ENCODE results near the gene IL17B. TPM values are rescaled to one million over a fixed set of nuclear protein-coding genes. Genes with fewer than 3 reads are reported as not detected.
A peak's percentile ranks its signal among the peaks of the same experiment; 100 is the strongest.
"Not testable (repeated sequence)": the region's sequence is repeated elsewhere in the genome, so short reads cannot be mapped to it uniquely, and the experiment has no call there.

Gene IL17B
- total RNA-seq, 1 experiment from 2014 or later, result 1.5 TPM

DNA sequence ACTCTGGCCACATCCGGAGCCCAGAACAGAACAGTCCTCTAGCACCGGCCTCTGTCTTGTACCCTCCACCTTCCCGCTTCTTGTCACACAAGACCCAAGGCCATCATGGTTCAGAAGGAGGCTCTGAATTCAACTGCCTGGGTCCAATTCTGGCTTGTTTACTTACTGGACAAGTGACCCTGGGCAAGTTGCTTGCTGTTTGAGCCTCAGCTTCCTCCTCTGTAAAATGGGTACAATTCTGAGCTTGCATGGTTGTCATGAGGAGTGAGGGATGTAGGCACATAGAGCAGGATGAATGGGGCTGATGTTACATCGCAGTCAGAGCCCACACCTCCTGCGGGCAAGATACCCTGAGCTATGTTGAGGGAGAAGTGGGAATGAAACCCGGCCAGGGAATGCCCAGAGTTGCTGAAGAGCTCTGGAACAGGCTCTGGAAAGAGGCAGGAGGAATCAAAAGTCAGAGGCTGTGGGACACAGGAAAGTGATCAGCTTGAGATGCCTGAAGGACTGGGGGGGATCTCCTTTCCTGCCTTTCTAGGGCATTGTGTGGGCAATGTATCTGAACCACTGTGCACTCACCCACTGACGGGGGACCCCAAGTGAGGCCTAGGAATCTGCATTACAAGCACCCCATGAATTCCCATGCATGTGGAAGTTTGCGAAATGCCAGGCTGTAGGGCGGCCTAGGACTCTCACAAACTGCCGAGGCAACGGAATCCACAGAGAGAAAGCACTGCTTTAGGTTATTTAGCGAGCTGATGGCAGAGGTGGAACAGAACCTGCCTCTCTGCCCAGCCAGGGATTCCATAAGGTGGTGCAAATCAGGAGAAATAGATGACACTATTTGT, 29.4 kb upstream of the IL17B start:
- H3K27me3 ChIP-seq, result no peaks in the 10 kb centered on the region
- no peaks in the 10 kb centered on the region for H3K9me3 ChIP-seq (replicated peaks)
- H3K4me3 ChIP-seq, result no peak overlapping the region
- no peak for DNase-seq
- H3K36me3 ChIP-seq, result no peaks in the 10 kb centered on the region
- H3K27ac ChIP-seq, result no peak overlapping the region
- peaks cover 2% of the 10 kb centered on the region; the same call in 1 of the 2 replicates for H3K4me1 ChIP-seq

DNA sequence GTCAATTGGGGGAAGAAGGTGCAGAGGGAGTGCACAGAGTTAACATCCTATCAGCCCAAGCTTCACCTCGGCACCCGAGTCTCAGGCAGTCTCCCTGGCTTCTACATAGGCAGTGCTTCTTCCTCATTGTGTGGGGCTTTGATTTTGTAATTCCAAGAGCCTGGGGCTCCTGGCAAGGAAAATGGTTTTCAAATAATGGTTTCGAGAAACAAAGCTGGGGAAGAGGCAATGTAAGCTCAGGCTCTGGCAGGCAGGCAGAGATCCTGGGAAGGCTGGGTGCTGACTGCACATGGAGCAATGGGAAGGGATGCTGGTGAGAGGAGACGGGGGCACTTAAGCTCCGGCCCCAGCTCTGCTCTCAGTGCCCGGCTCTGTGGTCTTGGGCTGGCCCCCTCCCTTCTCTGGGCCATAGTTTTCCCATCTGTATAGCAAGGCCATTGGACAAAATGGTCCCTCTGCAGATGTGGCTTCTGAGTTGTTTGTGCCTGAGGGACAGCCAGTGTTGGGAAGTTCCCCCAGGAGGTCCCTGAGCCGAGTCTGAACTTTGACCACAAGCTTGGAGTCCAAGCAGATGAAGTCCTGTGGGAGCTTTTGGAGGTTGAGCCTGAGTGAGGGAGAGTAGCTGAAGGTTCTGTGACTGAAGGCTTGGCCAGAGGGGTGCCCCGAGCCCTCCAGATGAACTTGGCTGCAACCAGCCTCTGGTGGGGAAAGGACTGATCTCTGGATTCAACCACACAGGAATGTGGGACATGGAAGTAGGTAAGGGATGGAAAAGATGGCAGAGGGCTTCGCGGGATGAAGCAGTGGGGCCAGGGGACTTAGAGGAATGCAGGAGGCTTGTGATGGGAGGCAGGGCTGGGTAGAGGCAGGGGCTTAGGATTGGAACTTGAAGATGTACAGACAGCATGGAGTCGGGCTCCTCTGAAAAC, 28.5 kb upstream of the IL17B start:
- Histone ChIP-seq H3K4me1 (peaks cover 2% of the 10 kb centered on the region; the same call in 1 of the 2 replicates), H3K4me3 (no peak overlapping the region), H3K36me3 (no peaks in the 10 kb centered on the region)

DNA sequence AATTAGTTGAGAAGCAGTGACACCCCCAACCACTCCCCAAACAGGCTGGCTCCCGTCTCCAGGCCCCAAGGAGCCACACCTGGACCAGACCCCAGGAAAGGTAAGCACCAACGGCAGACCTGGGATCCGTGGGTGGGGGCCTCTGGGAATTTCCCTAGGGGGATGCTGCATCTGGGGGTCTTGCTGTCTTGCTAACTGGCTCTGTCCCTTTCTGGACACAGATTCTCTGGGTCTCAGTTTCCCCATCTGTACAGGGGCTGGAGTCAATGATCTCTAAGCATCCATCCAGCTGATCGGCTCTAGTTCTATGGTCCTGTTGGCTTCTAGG, 27.9 kb upstream of the IL17B start:
- no peak for DNase-seq
- Histone ChIP-seq H3K27me3 (no peaks in the 10 kb centered on the region), H3K9me3 (replicated peaks) (no peaks in the 10 kb centered on the region), H3K4me3 (no peak overlapping the region), H3K36me3 (no peaks in the 10 kb centered on the region), H3K27ac (no peak overlapping the region), H3K4me1 (peaks cover 2% of the 10 kb centered on the region; the same call in 1 of the 2 replicates)

More for the DNA sequence above, 28.5 kb upstream of the IL17B start:
- no peak overlapping the region for H3K27ac ChIP-seq
- no peaks in the 10 kb centered on the region for H3K27me3 ChIP-seq
- H3K9me3 ChIP-seq (replicated peaks), result no peaks in the 10 kb centered on the region
- DNase-seq, result no peak

- DNase-seq, result no peak
- H3K27ac ChIP-seq, result no peak overlapping the region
These were observed 27.3 kb upstream of the IL17B start for GRCh38 chr5:149406203-149406978.

GRCh38 chr5:149405550-149406202, 26.6 kb upstream of the IL17B start:
- H3K4me1 ChIP-seq, result peaks cover 10% of the 10 kb centered on the region
- H3K36me3 ChIP-seq, result no peaks in the 10 kb centered on the region
- H3K27me3 ChIP-seq, result no peaks in the 10 kb centered on the region
- no peak overlapping the region for H3K27ac ChIP-seq
- no peaks in the 10 kb centered on the region for H3K9me3 ChIP-seq (replicated peaks)
- DNase-seq, result no peak
- no peak overlapping the region for H3K4me3 ChIP-seq

More at GRCh38 chr5:149406203-149406978, 27.3 kb upstream of the IL17B start:
- H3K36me3 ChIP-seq, result no peaks in the 10 kb centered on the region
- H3K4me1 ChIP-seq, result peaks cover 5% of the 10 kb centered on the region; the same call in 1 of the 2 replicates
- H3K4me3 ChIP-seq, result no peak overlapping the region
- H3K9me3 ChIP-seq (replicated peaks), result no peaks in the 10 kb centered on the region
- no peaks in the 10 kb centered on the region for H3K27me3 ChIP-seq

DNA sequence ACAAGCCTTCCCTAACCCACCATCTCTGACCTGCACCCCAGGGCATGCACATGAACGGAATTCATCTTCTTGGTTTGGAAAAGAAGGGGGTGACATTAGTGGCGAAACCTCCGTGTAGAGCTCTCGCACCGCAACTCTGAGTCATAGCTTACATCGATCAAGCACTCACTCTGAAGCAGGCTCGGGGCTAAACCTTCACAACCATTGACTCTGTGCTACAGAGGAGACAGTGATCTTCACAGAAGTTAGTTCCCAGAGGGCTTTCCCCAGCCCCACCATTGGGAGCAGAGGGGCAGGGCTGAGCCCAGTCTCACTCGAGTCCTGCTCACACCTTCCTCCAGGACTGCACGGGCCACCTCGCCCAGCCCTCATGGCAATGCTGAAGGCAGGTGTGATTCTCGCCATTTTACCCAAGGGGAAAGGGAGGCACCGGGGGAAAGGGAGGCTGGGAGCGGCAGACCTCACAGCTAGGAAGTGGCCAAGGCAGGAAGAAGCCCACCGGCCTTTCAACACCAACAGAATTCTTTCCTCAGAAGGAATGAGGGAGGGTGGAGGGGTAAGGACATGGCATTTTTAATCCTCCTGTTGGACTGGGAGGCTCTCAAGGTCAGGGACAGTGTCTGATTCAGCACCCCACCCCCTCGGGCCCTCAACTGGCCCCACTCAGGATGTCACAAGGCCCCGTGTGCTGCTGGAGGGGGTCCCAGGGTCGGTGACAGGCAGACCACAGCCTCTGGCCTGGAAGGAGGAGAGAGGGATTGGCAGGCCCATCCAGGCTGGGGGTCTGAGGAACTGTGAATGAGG, 25.9 kb upstream of the IL17B start:
- no peak overlapping the region for H3K4me3 ChIP-seq
- no peak for DNase-seq
- H3K27ac ChIP-seq, result no peak overlapping the region

DNA sequence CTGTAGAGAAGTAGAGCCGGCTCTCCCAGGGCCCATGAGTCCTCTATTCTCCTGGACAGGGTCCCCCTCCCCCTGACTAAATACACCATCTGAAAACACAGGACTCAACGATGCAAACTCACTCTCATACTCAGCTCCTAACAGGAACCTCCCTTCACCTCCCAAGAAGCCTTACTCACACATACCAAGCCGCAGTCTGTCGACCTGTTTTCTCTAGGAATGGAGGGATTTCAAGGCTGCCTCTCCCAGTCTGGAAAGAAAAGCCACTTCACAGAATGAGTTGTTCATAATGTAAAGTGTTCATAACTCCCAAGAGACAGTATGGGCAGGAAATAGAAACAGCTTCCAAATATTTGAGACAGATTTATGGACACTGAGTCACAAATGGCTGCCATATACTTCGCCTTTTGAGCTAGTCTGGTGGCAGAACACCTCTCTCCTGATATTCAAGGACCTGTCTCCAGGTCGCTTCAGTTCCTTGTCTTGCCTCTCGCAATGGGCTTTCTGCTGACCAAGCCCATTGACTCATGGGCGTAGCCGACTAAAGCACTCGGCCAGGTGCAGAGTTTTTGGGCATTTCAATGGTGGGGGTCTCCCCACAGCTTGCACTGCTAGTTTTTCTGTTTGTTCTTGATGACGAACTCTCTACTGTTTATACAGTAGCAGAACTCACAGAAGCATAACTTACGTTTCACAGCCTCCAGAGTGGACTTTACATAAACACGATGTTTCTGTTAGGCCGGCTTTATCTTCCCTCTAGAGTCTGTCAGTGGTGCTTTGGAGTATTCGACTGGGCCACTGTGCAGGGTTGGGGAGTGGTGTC, 25.0 kb upstream of the IL17B start:
- no peaks in the 10 kb centered on the region for H3K9me3 ChIP-seq (replicated peaks)
- H3K27ac ChIP-seq, result no peak overlapping the region
- DNase-seq, result no peak
- no peak overlapping the region for H3K4me3 ChIP-seq
- H3K4me1 ChIP-seq, result peaks cover 19% of the 10 kb centered on the region
- H3K27me3 ChIP-seq, result no peaks in the 10 kb centered on the region
- H3K36me3 ChIP-seq, result no peaks in the 10 kb centered on the region

More for the DNA sequence above, 25.9 kb upstream of the IL17B start:
- Histone ChIP-seq H3K36me3 (no peaks in the 10 kb centered on the region), H3K27me3 (no peaks in the 10 kb centered on the region), H3K4me1 (peaks cover 17% of the 10 kb centered on the region), H3K9me3 (replicated peaks) (no peaks in the 10 kb centered on the region)

- Histone ChIP-seq H3K27me3 (no peaks in the 10 kb centered on the region), H3K4me1 (peaks cover 19% of the 10 kb centered on the region), H3K4me3 (no peak overlapping the region), H3K36me3 (no peaks in the 10 kb centered on the region), H3K27ac (no peak overlapping the region), H3K9me3 (replicated peaks) (no peaks in the 10 kb centered on the region)
- DNase-seq, result no peak
These were observed 23.2 kb upstream of the IL17B start for GRCh38 chr5:149402291-149402690.

- no peaks in the 10 kb centered on the region for H3K9me3 ChIP-seq (replicated peaks)
- peak overlapping the region; percentile 31 for H3K27ac ChIP-seq
- peaks cover 19% of the 10 kb centered on the region for H3K4me1 ChIP-seq
- no peak overlapping the region for H3K4me3 ChIP-seq
- no peaks in the 10 kb centered on the region for H3K27me3 ChIP-seq
- peak in 1 of 2 experiments; percentile 55 for DNase-seq
- H3K36me3 ChIP-seq, result no peaks in the 10 kb centered on the region
These were observed 22.0 kb upstream of the IL17B start for GRCh38 chr5:149401051-149401450.

DNA sequence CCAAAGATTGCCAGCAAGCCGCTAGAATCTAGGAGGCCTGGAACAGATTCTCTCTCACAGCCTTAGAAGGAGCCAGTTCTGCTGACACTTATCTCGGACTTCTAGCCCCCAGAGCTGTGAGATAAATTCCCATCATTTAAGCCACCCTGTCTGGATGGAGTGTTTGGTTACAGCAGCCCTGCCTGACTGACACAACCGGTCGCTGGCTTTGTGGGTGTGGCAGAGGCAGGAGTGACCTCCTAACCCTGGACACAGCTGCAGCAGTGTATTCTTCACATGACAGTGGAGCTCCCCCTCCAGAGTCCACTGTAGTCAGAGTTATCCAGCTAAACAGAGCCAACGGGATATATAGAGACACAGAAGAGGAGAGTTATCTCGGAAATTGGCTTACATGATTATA, 21.2 kb upstream of the IL17B start:
- Histone ChIP-seq H3K27me3 (no peaks in the 10 kb centered on the region), H3K36me3 (no peaks in the 10 kb centered on the region), H3K9me3 (replicated peaks) (no peaks in the 10 kb centered on the region), H3K4me1 (peaks cover 19% of the 10 kb centered on the region), H3K4me3 (no peak overlapping the region), H3K27ac (peak overlapping the region; percentile 31)
- peak; percentile 65 to 72 for DNase-seq

- Histone ChIP-seq H3K36me3 (no peaks in the 10 kb centered on the region), H3K9me3 (replicated peaks) (no peaks in the 10 kb centered on the region), H3K4me1 (peaks cover 19% of the 10 kb centered on the region), H3K27me3 (no peaks in the 10 kb centered on the region), H3K4me3 (no peak overlapping the region), H3K27ac (no peak overlapping the region)
- peak in 1 of 2 experiments; percentile 50 for DNase-seq
These were observed 20.7 kb upstream of the IL17B start for GRCh38 chr5:149399775-149400174.

DNA sequence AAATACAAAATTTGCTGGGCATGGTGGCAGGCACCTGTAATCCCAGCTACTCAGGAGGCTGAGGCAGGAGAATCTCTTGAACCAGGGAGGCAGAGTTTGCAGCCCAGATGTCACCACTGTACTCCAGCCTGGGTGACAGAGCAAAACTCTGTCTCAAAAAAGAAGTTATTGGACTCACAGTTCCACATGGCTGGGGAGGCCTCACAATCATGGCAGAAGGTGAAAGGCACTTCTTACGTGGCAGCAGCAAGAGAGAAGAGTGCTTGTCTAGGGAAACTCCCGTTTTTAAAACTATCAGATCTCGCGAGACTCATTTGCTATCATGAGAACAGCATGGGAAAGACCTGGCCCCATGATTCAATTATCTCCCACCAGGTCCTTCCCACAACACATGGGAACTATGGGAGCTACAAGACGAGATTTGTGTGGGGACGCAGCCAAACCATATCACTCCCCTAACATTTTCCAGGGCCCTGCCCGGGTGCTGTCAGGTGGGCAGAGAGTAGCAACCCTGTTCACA, 19.7 kb upstream of the IL17B start:
- H3K27me3 ChIP-seq; H3K36me3 ChIP-seq; H3K4me3 ChIP-seq; H3K9me3 ChIP-seq (replicated peaks); H3K27ac ChIP-seq; DNase-seq: not testable (repeated sequence)
- H3K4me1 ChIP-seq, result peaks cover 19% of the 10 kb centered on the region

GRCh38 chr5:149397530-149397929, 18.4 kb upstream of the IL17B start:
- H3K27ac ChIP-seq, result no peak overlapping the region
- no peak overlapping the region for H3K4me3 ChIP-seq
- H3K27me3 ChIP-seq, result no peaks in the 10 kb centered on the region
- no peaks in the 10 kb centered on the region for H3K36me3 ChIP-seq
- no peaks in the 10 kb centered on the region for H3K9me3 ChIP-seq (replicated peaks)
- H3K4me1 ChIP-seq, result peaks cover 19% of the 10 kb centered on the region
- no peak for DNase-seq
